Suprapubic skin (tissue), 4 donors: ENCODE results near the gene USP48. TPM values are rescaled to one million over a fixed set of nuclear protein-coding genes. Genes with fewer than 3 reads are reported as not detected.

Experiments used
- DNase-seq, 2 donors: peaks; one replicate each; pipeline ENCODE4 v3.0.0-alpha.2; 2019; ENCODE audit warnings: low spot score in 2 of 2
- H3K27ac ChIP-seq: fragments of 200-600 bp; sonication (generic); one replicate; pipeline ENCODE4 v1.5.1; 2019
- H3K27me3 ChIP-seq: fragments of 200-600 bp; sonication (generic); one replicate; pipeline ENCODE4 v1.5.1; 2019
- H3K36me3 ChIP-seq: fragments of 200-600 bp; sonication (generic); one replicate; pipeline ENCODE4 v1.5.1; 2019
- H3K4me1 ChIP-seq: fragments of 200-600 bp; sonication (generic); one replicate; pipeline ENCODE4 v1.5.1; 2019
- H3K4me3 ChIP-seq: fragments of 200-600 bp; sonication (generic); one replicate; pipeline ENCODE4 v1.5.1; 2019; ENCODE audit warnings: mild to moderate bottlenecking
- H3K9me3 ChIP-seq: fragments of 200-600 bp; sonication (generic); one replicate; pipeline ENCODE4 v1.5.1; 2019
- CTCF ChIP-seq, 2 donors: fragments of 200-600 bp in 1 of 2; fragments of 450-650 bp in 1 of 2; sonication (generic) in 1 of 2; IDR thresholded peaks; one replicate each; pipeline ENCODE4 v1.5.1; 2016 to 2019; ENCODE audit warnings: antibody characterized with exemption in 2 of 2, mild to moderate bottlenecking in 1 of 2, moderate library complexity in 1 of 2
- EP300 ChIP-seq: sonication (generic); formaldehyde crosslinking; IDR thresholded peaks from one replicate; pipeline ENCODE4 v1.6.1; 2017; ENCODE audit warnings: antibody characterized with exemption
- POLR2A ChIP-seq, 2 donors: fragments of 450-650 bp; IDR thresholded peaks; one replicate each; pipeline ENCODE4 v1.6.1; 2017; ENCODE audit warnings: antibody characterized with exemption in 2 of 2, mild to moderate bottlenecking in 2 of 2, moderate library complexity in 2 of 2
- POLR2AphosphoS5 ChIP-seq, 3 donors: sonication (generic); formaldehyde crosslinking; IDR thresholded peaks; one replicate each; pipeline ENCODE4 v1.6.1; 2017; ENCODE audit warnings: antibody characterized with exemption in 3 of 3
- WGBS: methylation state at CpG from one replicate; pipeline ENCODE4 v1.1.5; 2018; 5-methylcytosine and 5-hydroxymethylcytosine counted together
- total RNA-seq, 4 donors: library from RNA; depleted of rRNA; stranded (reverse); fragments of >200 nt; gene quantifications; one replicate each; pipeline ENCODE4 v1.1.0, GENCODE V29; 2016

The USP48 gene
- total RNA-seq, result 100 to 1,000 TPM in 1 of 4 donors, 10 to 100 TPM in 3; 27.7 to 151 (median 46.0) TPM

- Histone ChIP-seq H3K27ac (peak within 1 kb of the TSS; percentile 100), H3K36me3 (no peaks in the 10 kb centered on the region), H3K9me3 (no peaks in the 10 kb centered on the region), H3K4me3 (peak within 1 kb of the TSS; percentile 93), H3K4me1 (peaks cover 32% of the 10 kb centered on the region), H3K27me3 (no peaks in the 10 kb centered on the region)
- DNase-seq, result peak; percentile 97
- WGBS, result 0% methylated on average over 36 of the region's 82 CpGs
- TF ChIP-seq EP300 (no peak), POLR2A (IDR thresholded peaks at IDR 0.05) (peak; percentile 96 to 99), POLR2AphosphoS5 (IDR thresholded peaks at IDR 0.05) (peak; percentile 91 to 98 (median 96))
These were observed at the start of gene USP48 for GRCh38 chr1:21782868-21783678. TSS of gene USP48 (minus strand) at chr1:21783149. CDS start at chr1:21782957, 192 bp downstream.

- Histone ChIP-seq H3K27me3 (no peaks in the 10 kb centered on the region), H3K4me1 (no peaks in the 10 kb centered on the region), H3K9me3 (peaks cover 4% of the 10 kb centered on the region), H3K4me3 (no peak overlapping the region), H3K27ac (no peak overlapping the region), H3K36me3 (peaks cover 95% of the 10 kb centered on the region)
- WGBS, result 79% methylated on average over 11 of the region's 14 CpGs
- DNase-seq, result no peak
- TF ChIP-seq POLR2AphosphoS5 (IDR thresholded peaks at IDR 0.05) (no peak), POLR2A (IDR thresholded peaks at IDR 0.05) (no peak), CTCF (IDR thresholded peaks at IDR 0.05) (no peak), EP300 (no peak)
These were observed 48.6 kb upstream of the USP48 start for GRCh38 chr1:21831454-21831970.

DNA sequence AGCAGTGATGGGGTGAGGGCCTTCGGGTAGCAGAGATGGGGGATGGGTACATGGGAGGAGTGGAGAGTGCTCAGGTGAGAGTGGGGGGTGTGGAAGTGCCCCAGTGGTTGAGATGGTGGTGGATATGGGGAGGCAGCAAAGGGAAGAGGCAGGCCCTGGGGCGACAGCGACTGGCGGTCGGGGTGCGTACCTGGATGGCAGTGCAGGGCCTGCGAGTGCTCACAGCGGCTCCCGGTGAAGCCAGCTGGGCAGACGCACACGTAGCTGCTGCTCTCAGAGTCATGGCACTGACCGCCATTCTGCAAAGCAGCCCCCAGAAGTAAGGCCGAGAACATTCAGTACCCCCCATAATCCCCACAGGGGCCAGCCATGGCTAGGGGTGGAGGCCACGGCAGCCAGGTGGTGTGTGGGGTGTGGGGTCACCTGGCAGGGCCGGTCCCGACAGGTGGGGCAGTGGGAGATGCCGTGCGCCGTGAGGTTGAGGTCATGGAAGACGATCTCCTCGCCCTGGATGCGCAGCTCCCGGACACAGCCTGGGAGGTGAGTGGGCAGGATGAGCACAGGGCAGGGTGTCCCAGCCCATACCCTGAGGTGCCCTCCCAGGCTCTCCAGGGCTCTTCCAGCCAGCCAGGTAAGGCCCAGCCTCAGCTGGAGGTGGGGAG lies 48.0 kb upstream of the USP48 start:
- no peak for TF ChIP-seq POLR2A (IDR thresholded peaks at IDR 0.05)
- no peak for TF ChIP-seq POLR2AphosphoS5 (IDR thresholded peaks at IDR 0.05)
- no peak for TF ChIP-seq EP300
- no peak for TF ChIP-seq CTCF (IDR thresholded peaks at IDR 0.05)
- Histone ChIP-seq H3K4me1 (no peaks in the 10 kb centered on the region), H3K27me3 (no peaks in the 10 kb centered on the region), H3K27ac (no peak overlapping the region), H3K9me3 (peaks cover 4% of the 10 kb centered on the region), H3K4me3 (no peak overlapping the region), H3K36me3 (peaks cover 96% of the 10 kb centered on the region)
- DNase-seq, result no peak
- 92% methylated on average over 23 of the region's 23 CpGs for WGBS

- no peak overlapping the region for H3K27ac ChIP-seq
- no CpG with 5 or more reads among the region's 17 CpGs for WGBS
- no peak for DNase-seq
- no peak overlapping the region for H3K4me3 ChIP-seq
- H3K36me3 ChIP-seq, result peaks cover 96% of the 10 kb centered on the region
- H3K27me3 ChIP-seq, result no peaks in the 10 kb centered on the region
- peaks cover 4% of the 10 kb centered on the region for H3K9me3 ChIP-seq
- TF ChIP-seq POLR2AphosphoS5 (IDR thresholded peaks at IDR 0.05) (no peak), EP300 (no peak), POLR2A (IDR thresholded peaks at IDR 0.05) (no peak), CTCF (IDR thresholded peaks at IDR 0.05) (no peak)
- no peaks in the 10 kb centered on the region for H3K4me1 ChIP-seq
These were observed 46.3 kb upstream of the USP48 start for GRCh38 chr1:21829294-21829693.

DNA sequence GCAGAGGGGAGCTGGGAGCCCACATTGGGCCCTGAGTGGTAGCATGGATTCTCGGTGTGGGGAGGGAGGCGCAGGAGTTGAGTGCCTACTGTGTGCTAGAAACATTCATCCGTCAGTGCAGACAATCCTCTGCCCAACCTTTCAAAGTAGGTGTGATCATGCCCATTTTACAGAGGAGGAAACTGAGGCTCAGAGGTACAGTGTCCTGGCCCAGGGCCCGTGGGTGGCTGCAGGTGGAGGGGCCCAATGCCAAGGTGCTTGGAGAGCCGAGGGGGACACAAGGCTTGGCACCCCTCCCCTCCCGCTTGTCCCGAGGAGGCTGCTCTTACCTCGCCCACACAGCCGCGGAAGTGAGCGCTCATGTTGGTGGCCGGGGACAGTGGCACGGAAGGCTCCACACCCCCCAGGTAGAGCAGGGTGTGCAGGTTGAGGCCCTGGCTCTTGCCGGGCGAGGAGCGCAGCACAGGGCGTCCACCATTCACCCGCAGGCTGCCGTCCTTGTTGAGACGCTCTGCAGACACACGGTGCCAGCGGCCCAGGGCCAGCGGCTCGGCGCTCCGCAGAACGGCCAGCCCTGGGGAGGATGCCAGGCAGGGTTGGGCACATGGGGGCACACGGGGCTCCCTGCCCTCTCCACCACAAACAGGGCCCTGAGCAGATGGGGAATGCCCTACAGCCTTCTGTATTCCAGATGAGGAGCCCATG lies 45.7 kb upstream of the USP48 start:
- Histone ChIP-seq H3K4me3 (no peak overlapping the region), H3K36me3 (peaks cover 96% of the 10 kb centered on the region), H3K9me3 (no peaks in the 10 kb centered on the region), H3K4me1 (no peaks in the 10 kb centered on the region), H3K27ac (no peak overlapping the region), H3K27me3 (no peaks in the 10 kb centered on the region)
- WGBS, result 100% methylated on average over 4 of the region's 28 CpGs
- TF ChIP-seq POLR2A (IDR thresholded peaks at IDR 0.05), result no peak
- TF ChIP-seq CTCF (IDR thresholded peaks at IDR 0.05), result no peak
- no peak for TF ChIP-seq EP300
- no peak for TF ChIP-seq POLR2AphosphoS5 (IDR thresholded peaks at IDR 0.05)
- DNase-seq, result no peak
